GM11168 (cell line): ENCODE data around the gene AP1S1.
"Not testable (repeated sequence)": the region's sequence is repeated elsewhere in the genome, so short reads cannot be mapped to it uniquely, and the experiment has no call there.

Experiments
- in situ Hi-C: fragments of 300-500 bp; cut with MboI; formaldehyde crosslinking; loops from one replicate; pipeline ENCODE4 v1.12.0; 2022; ENCODE audit warnings: low sequenced_read_pairs; ENCODE audit not compliant: unreplicated experiment

Gene AP1S1

GRCh38 chr7:101124376-101125056 is 29.8 kb upstream of the AP1S1 start:
- in situ Hi-C loops = no loop called here

GRCh38 chr7:101125989-101126650 is 28.2 kb upstream of the AP1S1 start:
- in situ Hi-C loops = no loop called here

GRCh38 chr7:101126651-101127459 is 27.4 kb upstream of the AP1S1 start, which contains the start of gene SERPINE1:
TSS of gene SERPINE1 (plus strand) at chr7:101127104. CDS start at chr7:101128394, 1,290 bp downstream.
- in situ Hi-C loops = no loop called here

GRCh38 chr7:101127460-101128039 is 26.7 kb upstream of the AP1S1 start:
- in situ Hi-C loops = no loop called here

- in situ Hi-C loops = no loop called here
Observed at GRCh38 chr7:101128040-101128834, 26.0 kb upstream of the AP1S1 start.

- in situ Hi-C loops = no loop called here
Observed at GRCh38 chr7:101129603-101130117, 24.6 kb upstream of the AP1S1 start.

GRCh38 chr7:101132626-101133600 is 21.4 kb upstream of the AP1S1 start:
- in situ Hi-C loops = not testable (repeated sequence)

GRCh38 chr7:101133621-101134398 is 20.5 kb upstream of the AP1S1 start:
- in situ Hi-C loops = no loop called here

- in situ Hi-C loops = no loop called here
Observed at GRCh38 chr7:101134399-101134980, 19.8 kb upstream of the AP1S1 start.

GRCh38 chr7:101137651-101138212 is 16.5 kb upstream of the AP1S1 start:
- in situ Hi-C loops = no loop called here

- in situ Hi-C loops = no loop called here
Observed at GRCh38 chr7:101138213-101138870, 15.9 kb upstream of the AP1S1 start.

- in situ Hi-C loops = no loop called here
Observed at GRCh38 chr7:101140339-101140699, 14.0 kb upstream of the AP1S1 start.

- in situ Hi-C loops = no loop called here
Observed at GRCh38 chr7:101140746-101141382, 13.4 kb upstream of the AP1S1 start.

GRCh38 chr7:101151908-101152651 is 2.2 kb upstream of the AP1S1 start:
- in situ Hi-C loops = no loop called here

- in situ Hi-C loops = no loop called here
Observed at GRCh38 chr7:101154693-101155102, 422 bp downstream of the AP1S1 start.

GRCh38 chr7:101155303-101155702 is 1.0 kb downstream of the AP1S1 start:
- in situ Hi-C loops = no loop called here
